HCT116 (cell line): ENCODE measurements around the gene GNAS-AS1. TPM values are rescaled to one million over a fixed set of nuclear protein-coding genes. Genes with fewer than 3 reads are reported as not detected.

Experiments
- ATAC-seq: fragments of 200-7000 bp; cut with Tn5 transposase; 2 replicates; pipeline ENCODE4 v1.9.1; 2020; ENCODE audit warnings: mild to moderate bottlenecking, moderate library complexity
- BruUV-seq: library from RNA; stranded (reverse); fragments of 400-500 nt; replicated peaks from 2 replicates; lab custom pipeline; 2021; lab: Mats Ljungman, UMichigan
- CTCF ChIA-PET: fragments of 300-600 bp; sonication (Branson Sonifier 250); formaldehyde crosslinking; loops from one replicate; lab custom pipeline; 2021; ENCODE audit warnings: antibody characterized with exemption; lab: Charles Lee
- POLR2A ChIA-PET: fragments of 300-600, 350-600 bp; sonication (Branson Sonifier 250); formaldehyde crosslinking; loops from one replicate; lab custom pipeline; 2021; ENCODE audit warnings: antibody characterized with exemption; lab: Charles Lee
- RAD21 ChIA-PET, 2 experiments: fragments of 300-600 bp; sonication (Branson Sonifier 250); formaldehyde crosslinking; loops; one replicate each; lab custom pipeline; 2023; ENCODE audit warnings: low total read pairs in 2 of 2; ENCODE audit not compliant: uncharacterized antibody in 2 of 2, unreplicated experiment in 2 of 2, low non-redundant PET in 1 of 2; lab: Charles Lee
- DNase-seq: peaks from one replicate; pipeline ENCODE4 v3.0.0-alpha.2; 2010; ENCODE audit warnings: low read depth, low spot score
- H2AFZ ChIP-seq: fragments of 200-600 bp; shearing (Covaris generic), sonication (generic); 2 replicates; pipeline ENCODE4 v1.6.1; 2017; ENCODE audit warnings: low read depth, mixed run types, mixed read lengths, antibody characterized with exemption, low read length; ENCODE audit not compliant: poor library complexity, severe bottlenecking
- H3K27ac ChIP-seq: 2 replicates; pipeline ENCODE4 v1.5.1; 2012; ENCODE audit warnings: low read depth, low read length
- H3K27me3 ChIP-seq: fragments of 200-600 bp; sonication (generic); 2 replicates; pipeline ENCODE4 v1.6.1; 2016; ENCODE audit warnings: mixed run types, low read length, mixed read lengths; ENCODE audit not compliant: insufficient read depth
- H3K36me3 ChIP-seq, 2 experiments: fragments of 200-500 bp in 1 of 2; fragments of 200-600 bp in 1 of 2; sonication (Bioruptor generic) in 1 of 2; sonication (generic) in 1 of 2; 2 replicates each; pipeline versions ENCODE4 v1.5.1 to v1.6.1; 2014 to 2016; ENCODE audit warnings: low read length in 2 of 2, inconsistent platforms in 1 of 2, mixed read lengths in 1 of 2, mixed run types in 1 of 2; ENCODE audit not compliant: insufficient read depth in 2 of 2, control insufficient read depth in 1 of 2
- H3K4me1 ChIP-seq, 2 experiments: fragments of 200-600 bp in 1 of 2; sonication (generic) in 1 of 2; 2 replicates each; pipeline versions ENCODE4 v1.5.1 to v1.6.1; 2012 to 2017; ENCODE audit warnings: low read length in 2 of 2, inconsistent platforms in 1 of 2, mild to moderate bottlenecking in 1 of 2, mixed read lengths in 1 of 2, mixed run types in 1 of 2, moderate library complexity in 1 of 2; ENCODE audit not compliant: insufficient read depth in 2 of 2, control insufficient read depth in 1 of 2
- H3K4me2 ChIP-seq: fragments of 200-600 bp; sonication (generic); 2 replicates; pipeline ENCODE4 v1.6.1; 2017; ENCODE audit warnings: mixed run types, low read length, mixed read lengths
- H3K4me3 ChIP-seq, 2 experiments: fragments of 200-600 bp in 1 of 2; sonication (generic) in 1 of 2; replicated peaks in 1 of 2; 2 replicates each; pipeline ENCODE4 v1.5.1; 2011 to 2016; ENCODE audit warnings: low read length in 2 of 2, control low read depth in 1 of 2, low read depth in 1 of 2, mild to moderate bottlenecking in 1 of 2, mixed read lengths in 1 of 2, mixed run types in 1 of 2
- H3K79me2 ChIP-seq: fragments of 200-600 bp; sonication (generic); 2 replicates; pipeline ENCODE4 v1.6.1; 2017; ENCODE audit warnings: mild to moderate bottlenecking, mixed run types, low read length, moderate library complexity, mixed read lengths; ENCODE audit not compliant: insufficient read depth
- H3K9ac ChIP-seq: fragments of 200-600 bp; sonication (generic); 2 replicates; pipeline ENCODE4 v1.6.1; 2016; ENCODE audit warnings: low read length, mixed read lengths
- H3K9me2 ChIP-seq: fragments of 200-600 bp; sonication (generic), shearing (Covaris generic); 2 replicates; pipeline ENCODE4 v1.6.1; 2017; ENCODE audit warnings: mixed run types, mild to moderate bottlenecking, moderate library complexity; ENCODE audit not compliant: insufficient read depth
- H3K9me3 ChIP-seq, 2 experiments: fragments of 200-500 bp in 1 of 2; fragments of 200-600 bp in 1 of 2; sonication (Bioruptor generic) in 1 of 2; sonication (generic) in 1 of 2; 2 replicates each; pipeline ENCODE4 v1.6.1; 2014 to 2017; ENCODE audit warnings: low read length in 2 of 2, mixed read lengths in 2 of 2, inconsistent platforms in 1 of 2, low read depth in 1 of 2, mild to moderate bottlenecking in 1 of 2, mixed run types in 1 of 2, moderate library complexity in 1 of 2; ENCODE audit not compliant: control insufficient read depth in 1 of 2, insufficient read depth in 1 of 2
- H4K20me1 ChIP-seq: fragments of 200-600 bp; sonication (generic), shearing (Covaris generic); 2 replicates; pipeline ENCODE4 v1.6.1; 2017; ENCODE audit warnings: mixed run types, mild to moderate bottlenecking, moderate library complexity; ENCODE audit not compliant: insufficient read depth
- CBX3 ChIP-seq: IDR thresholded peaks from 2 replicates; pipeline ENCODE4 v1.6.1; 2012; ENCODE audit warnings: low read depth
- EGR1 ChIP-seq: IDR thresholded peaks from 2 replicates; pipeline ENCODE4 v1.6.1; 2012; ENCODE audit warnings: low read depth
- EZH2phosphoT487 ChIP-seq: fragments of 200-600 bp; IDR thresholded peaks from 2 replicates; pipeline ENCODE4 v1.6.1; 2018; ENCODE audit warnings: antibody characterized with exemption, borderline replicate concordance
- FOSL1 ChIP-seq: IDR thresholded peaks from 2 replicates; pipeline ENCODE4 v1.6.1; 2012; ENCODE audit warnings: low read depth
- JUND ChIP-seq: IDR thresholded peaks from 2 replicates; pipeline ENCODE4 v1.6.1; 2012
- POLR2A ChIP-seq: IDR thresholded peaks from 2 replicates; pipeline ENCODE4 v1.7.0; 2011; ENCODE audit warnings: borderline replicate concordance; ENCODE audit not compliant: insufficient read depth, insufficient read length; ENCODE audit errors: extremely low read depth
- SIN3A ChIP-seq: IDR thresholded peaks from 2 replicates; pipeline ENCODE4 v1.6.1; 2012; ENCODE audit warnings: low read depth
- SRF ChIP-seq: IDR thresholded peaks from 2 replicates; pipeline ENCODE4 v1.6.1; 2012; ENCODE audit warnings: low read depth
- YY1 ChIP-seq: IDR thresholded peaks from 2 replicates; pipeline ENCODE4 v1.6.1; 2011; ENCODE audit warnings: low read length, low read depth, moderate library complexity, mild to moderate bottlenecking; ENCODE audit not compliant: insufficient replicate concordance; ENCODE audit errors: extremely low read depth
- ZBTB33 ChIP-seq: IDR thresholded peaks from 2 replicates; pipeline ENCODE4 v1.6.1; 2011; ENCODE audit warnings: mild to moderate bottlenecking, low read length, moderate library complexity; ENCODE audit not compliant: insufficient replicate concordance; ENCODE audit errors: extremely low read depth
- ZFX ChIP-seq: fragments of 450-650 bp; IDR thresholded peaks from 2 replicates; pipeline ENCODE4 v1.6.1; 2017
- ZNF274 ChIP-seq: fragments of 200-500 bp; sonication (Bioruptor generic); IDR thresholded peaks from 2 replicates; pipeline ENCODE4 v1.6.1; 2014; ENCODE audit warnings: mild to moderate bottlenecking, low read depth, low read length, inconsistent platforms
- intact Hi-C: fragments of 100-400 bp; cut with micrococcal nuclease; formaldehyde crosslinking; loops from 2 replicates; pipeline ENCODE4 v1.10.0; 2022
- total RNA-seq: library from RNA; stranded (reverse); gene quantifications from one replicate; pipeline ENCODE4 v1.2.1, GENCODE V29; 2021; ENCODE audit not compliant: unreplicated experiment

Gene GNAS-AS1
- total RNA-seq, 1 experiment from 2014 or later: not detected

GRCh38 chr20:58817748-58818147, 33.0 kb downstream of the GNAS-AS1 start:
- CTCF ChIA-PET: no interaction called here
- Histone ChIP-seq H3K9me3 (no peaks in the 10 kb centered on the region), H3K4me3 (no peak overlapping the region), H4K20me1 (no peaks in the 10 kb centered on the region), H3K27ac (no peak overlapping the region), H3K27me3 (no peaks in the 10 kb centered on the region), H2AFZ (no peak overlapping the region), H3K4me1 (no peaks in the 10 kb centered on the region), H3K4me2 (no peak overlapping the region), H3K79me2 (no peaks in the 10 kb centered on the region), H3K36me3 (no peaks in the 10 kb centered on the region), H3K9ac (no peak overlapping the region), H3K9me2 (no peaks in the 10 kb centered on the region)
- TF ChIP-seq ZFX (no peak), SRF (no peak), ZBTB33 (no peak), EGR1 (no peak), SIN3A (no peak), JUND (no peak), EZH2phosphoT487 (no peak), ZNF274 (no peak), YY1 (no peak), CBX3 (no peak), POLR2A (no peak), FOSL1 (no peak)
- BruUV-seq: no TSS peak
- no peak for ATAC-seq
- no peak for DNase-seq
- POLR2A ChIA-PET: no interaction called here
- intact Hi-C loops: no loop called here
- RAD21 ChIA-PET: no interaction called here
